ENCODE measurements around the gene GRAMD1B.
A peak's percentile ranks its signal among the peaks of the same experiment; 100 is the strongest.
"Not testable (repeated sequence)": the region's sequence is repeated elsewhere in the genome, so short reads cannot be mapped to it uniquely, and the experiment has no call there.

The GRAMD1B gene

DNA sequence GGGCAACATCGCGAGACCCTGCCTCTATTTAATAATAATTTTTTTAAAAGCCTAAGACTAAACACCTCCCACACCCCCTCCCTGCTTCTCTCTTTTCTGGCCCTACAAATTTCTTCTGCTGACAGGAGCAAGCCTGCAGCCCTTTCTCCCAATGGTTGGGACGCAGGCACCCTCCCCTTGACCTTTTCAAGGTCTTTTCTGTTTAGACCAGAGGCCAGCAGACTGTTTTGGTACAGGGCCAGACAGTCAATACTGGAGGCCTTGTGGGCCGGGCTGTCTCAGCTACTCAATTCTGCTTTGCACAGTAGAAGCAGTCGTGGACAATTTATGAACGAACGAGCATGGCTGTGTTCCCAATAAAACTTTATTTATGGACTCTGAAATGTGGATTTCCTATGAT is 132.1 kb downstream of the GRAMD1B start:
- DNase-seq (ENCODE audit: extremely low read depth in 1 of 2, low read depth in 1 of 2) = no peak

DNA sequence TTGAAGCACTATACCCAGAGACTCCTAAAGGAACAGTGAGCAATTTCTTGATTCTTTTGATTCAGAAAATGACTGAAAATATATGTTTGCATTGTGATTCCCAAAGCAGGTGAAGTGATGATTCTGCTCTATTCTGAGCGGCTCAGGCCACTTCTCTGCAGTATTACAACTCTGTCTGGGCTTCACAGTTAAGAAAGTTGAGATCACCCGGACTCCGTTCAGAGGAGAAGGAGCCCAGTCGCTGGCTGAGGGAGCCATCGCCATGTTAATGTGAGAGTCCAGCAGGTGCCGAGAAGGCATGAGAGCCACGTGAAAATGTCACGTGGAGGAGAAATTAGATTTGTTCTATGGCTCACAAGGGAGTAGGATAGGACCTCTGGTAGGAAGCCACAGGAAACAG is 132.8 kb downstream of the GRAMD1B start:
- no peak for DNase-seq (ENCODE audit: extremely low read depth in 1 of 2, low read depth in 1 of 2)

GRCh38 chr11:123564221-123564620 is 134.2 kb downstream of the GRAMD1B start:
- DNase-seq (ENCODE audit: extremely low read depth in 1 of 2, low read depth in 1 of 2) = no peak

DNA sequence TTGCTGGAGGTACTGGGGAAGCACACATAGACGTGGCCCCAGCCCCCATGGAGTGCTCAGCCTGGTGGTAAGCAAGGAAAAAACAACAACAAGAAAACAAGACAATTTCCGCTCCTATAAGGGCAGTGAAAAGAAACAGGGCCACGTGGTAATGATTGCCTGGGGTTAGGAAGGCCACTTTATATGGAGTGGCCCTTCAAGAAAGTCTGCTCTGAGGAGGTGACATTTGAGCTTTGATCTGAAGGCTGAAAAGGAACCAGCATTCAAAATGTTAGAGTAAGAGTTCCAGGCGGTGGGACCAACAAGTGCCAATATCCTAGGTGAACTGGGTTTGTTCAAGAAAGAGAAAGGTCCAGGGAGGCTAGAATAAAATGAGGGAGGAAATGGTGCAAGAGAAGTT is 136.8 kb downstream of the GRAMD1B start:
- DNase-seq (ENCODE audit: extremely low read depth in 1 of 2, low read depth in 1 of 2) = no peak

GRCh38 chr11:123567466-123567865 is 137.4 kb downstream of the GRAMD1B start:
- no peak for DNase-seq (ENCODE audit: extremely low read depth in 1 of 2, low read depth in 1 of 2)

DNA sequence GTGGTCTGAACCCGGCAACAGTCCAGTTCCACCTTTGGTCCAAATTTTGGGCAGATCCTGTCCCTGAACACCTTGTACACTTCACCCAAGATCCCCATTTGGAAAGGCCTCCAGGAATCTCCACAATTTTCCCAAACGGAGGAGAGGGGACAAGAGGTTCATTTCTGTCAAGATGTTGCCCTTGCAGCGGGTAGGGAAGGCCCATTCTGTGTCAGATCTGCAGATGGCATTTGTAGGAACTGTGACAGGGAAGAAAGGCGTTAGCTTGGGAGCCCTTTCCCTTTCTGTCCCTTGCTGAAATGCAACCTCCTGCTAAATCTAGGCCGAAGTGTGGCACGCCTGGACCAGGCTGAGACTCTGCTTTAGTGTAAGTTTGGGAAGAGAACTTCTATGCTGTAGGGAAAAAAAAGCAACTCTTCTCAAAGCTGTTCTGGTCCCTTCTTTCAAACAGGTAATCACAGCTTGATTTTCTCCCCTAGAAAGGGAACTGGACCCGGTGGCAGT is 138.3 kb downstream of the GRAMD1B start:
- DNase-seq (ENCODE audit: extremely low read depth in 1 of 2, low read depth in 1 of 2) = no peak

- no peak for DNase-seq (ENCODE audit: extremely low read depth in 1 of 2, low read depth in 1 of 2)
Observed at GRCh38 chr11:123569393-123569792, 139.3 kb downstream of the GRAMD1B start.

DNA sequence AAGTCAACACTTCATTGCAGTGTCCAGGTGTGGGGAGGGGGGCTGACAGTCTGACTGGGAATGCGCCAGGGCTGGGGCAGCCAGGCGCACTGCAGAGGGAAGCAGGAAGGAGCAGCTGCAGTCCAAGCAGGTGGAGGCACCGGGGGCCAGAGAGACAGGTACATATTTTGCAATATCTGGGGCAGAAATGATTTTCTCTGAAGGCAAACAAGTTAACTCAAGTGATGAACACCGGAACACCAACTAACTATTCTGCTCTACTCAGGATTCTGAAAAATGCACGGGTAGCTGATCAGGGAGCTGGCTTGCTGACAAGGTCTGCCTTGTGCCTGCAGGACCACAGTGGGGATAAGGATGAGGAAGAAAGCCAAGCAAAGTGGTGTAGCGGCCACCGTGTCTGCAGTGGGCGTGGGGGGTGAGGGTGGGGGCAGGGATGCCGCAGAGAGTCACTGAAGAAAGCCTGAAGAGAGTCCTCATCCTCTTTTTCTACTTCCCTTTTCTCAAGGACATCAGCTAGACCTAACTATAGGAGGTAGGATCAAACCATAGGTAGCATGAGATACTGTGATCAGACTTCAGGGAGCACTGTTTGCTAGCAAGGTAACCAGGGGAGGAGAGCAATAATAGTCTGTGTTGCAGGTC is 141.0 kb downstream of the GRAMD1B start:
- no peak for DNase-seq (ENCODE audit: extremely low read depth in 1 of 2, low read depth in 1 of 2)

- DNase-seq (ENCODE audit: extremely low read depth in 1 of 2, low read depth in 1 of 2) = not testable (repeated sequence)
Observed at GRCh38 chr11:123572791-123573190, 142.7 kb downstream of the GRAMD1B start.

DNA sequence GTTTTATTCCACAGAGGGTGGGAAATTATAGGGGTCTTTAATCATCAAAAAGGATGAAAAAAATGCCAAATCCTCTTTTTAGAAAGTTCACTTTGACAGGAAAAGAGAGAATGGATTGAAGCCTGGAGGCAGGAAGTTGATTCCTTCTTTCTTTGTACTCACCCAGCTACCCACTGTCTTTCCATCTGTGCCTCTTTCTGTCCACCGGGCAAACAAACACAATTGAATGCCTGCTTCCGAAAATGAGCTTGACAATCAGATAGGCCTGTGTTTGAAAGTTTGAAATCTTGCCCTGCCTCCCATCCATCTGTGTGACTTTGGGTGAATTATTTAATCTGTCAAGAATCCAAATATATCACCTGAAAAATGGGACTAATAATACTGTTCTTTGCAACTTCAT is 143.2 kb downstream of the GRAMD1B start:
- DNase-seq (ENCODE audit: extremely low read depth in 1 of 2, low read depth in 1 of 2) = no peak

- DNase-seq (ENCODE audit: extremely low read depth in 1 of 2, low read depth in 1 of 2) = no peak
Observed at GRCh38 chr11:123575441-123575840, 145.4 kb downstream of the GRAMD1B start.

GRCh38 chr11:123576082-123576481 is 146.0 kb downstream of the GRAMD1B start:
- DNase-seq (ENCODE audit: extremely low read depth in 1 of 2, low read depth in 1 of 2) = no peak

- DNase-seq (ENCODE audit: extremely low read depth in 1 of 2, low read depth in 1 of 2) = no peak
Observed at GRCh38 chr11:123576501-123576900, 146.4 kb downstream of the GRAMD1B start.

DNA sequence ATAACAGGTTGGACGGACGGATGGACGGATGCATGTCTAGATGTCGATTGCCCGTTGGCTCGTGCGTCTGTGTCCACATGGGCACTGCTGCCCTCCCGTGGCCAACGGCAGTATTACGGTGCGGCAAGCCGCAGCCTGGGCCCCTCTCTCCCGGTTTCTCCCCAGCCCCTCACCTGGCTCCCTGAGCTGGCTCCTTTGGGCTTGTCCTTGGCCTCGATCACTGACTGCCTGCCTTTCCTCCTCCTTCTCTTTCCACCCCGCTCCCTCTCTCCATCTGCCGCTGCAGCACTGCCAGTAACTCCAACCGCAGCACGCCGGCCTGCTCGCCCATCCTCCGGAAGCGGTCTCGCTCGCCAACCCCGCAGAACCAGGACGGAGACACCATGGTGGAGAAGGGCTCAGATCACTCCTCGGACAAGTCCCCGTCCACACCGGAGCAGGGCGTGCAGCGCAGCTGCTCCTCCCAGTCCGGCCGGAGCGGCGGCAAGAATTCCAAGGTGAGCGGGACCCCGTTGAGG is 147.1 kb downstream of the GRAMD1B start:
- peak; percentile 21 to 48 for DNase-seq (ENCODE audit: extremely low read depth in 1 of 2, low read depth in 1 of 2)

- DNase-seq (ENCODE audit: extremely low read depth in 1 of 2, low read depth in 1 of 2) = no peak
Observed at GRCh38 chr11:123578778-123579481, 148.9 kb downstream of the GRAMD1B start.

- no peak for DNase-seq (ENCODE audit: extremely low read depth in 1 of 2, low read depth in 1 of 2)
Observed at GRCh38 chr11:123579482-123579812, 149.4 kb downstream of the GRAMD1B start.

DNA sequence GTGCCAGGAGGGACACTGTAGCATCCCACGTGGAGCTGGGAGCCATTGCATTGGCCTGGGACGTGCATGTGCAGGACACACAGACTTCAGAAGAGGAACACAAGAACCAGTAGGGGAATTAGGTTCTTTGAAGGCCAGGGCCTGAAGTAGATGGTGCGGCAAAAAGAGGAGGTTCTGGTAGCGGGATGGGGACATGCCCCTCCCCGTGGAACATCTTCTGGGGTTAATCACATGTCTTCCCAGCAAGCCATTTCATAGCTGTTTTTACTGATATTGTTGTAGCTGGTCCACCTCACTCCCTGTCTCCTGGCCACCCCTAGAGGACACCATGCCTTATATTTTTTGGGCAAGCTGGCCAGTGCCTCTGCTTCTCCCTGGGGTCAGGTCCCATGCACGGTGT is 150.1 kb downstream of the GRAMD1B start:
- no peak for DNase-seq (ENCODE audit: extremely low read depth in 1 of 2, low read depth in 1 of 2)

DNA sequence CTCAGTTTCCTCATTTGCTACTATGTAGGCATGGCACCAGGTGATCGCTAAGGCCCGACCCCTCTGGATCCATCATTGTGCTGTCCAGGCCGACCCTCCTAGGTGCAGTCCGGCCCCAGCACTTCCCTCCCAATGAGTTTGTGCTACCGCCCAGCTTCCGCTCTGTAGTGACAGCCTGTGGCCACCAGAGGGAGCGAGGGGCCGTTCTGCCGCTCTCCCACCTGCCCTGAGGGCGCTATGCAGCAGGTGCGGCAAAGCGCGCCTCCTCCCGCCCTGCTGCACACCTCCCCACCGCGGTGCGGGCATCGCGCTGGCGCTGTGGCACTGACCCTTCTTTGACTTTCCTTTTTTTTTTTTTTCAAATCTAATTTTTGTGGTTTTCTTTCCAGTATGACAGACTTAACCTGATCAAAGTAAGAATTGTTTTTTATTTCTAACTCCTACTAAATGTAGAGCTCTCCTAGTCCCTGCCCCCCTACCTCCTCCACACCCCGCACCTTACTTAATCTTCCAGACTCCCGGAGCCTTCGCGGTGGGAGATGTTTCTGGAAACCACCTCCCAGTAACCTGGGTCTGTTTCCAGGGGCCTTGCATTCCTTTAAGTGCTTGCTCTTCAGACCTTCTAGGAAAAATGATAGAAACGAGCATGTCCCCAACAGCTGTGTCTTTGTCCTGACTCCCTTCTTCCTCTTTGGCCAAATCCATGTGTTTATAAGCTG is 150.6 kb downstream of the GRAMD1B start:
- DNase-seq (ENCODE audit: extremely low read depth in 1 of 2, low read depth in 1 of 2) = peak; percentile 19 to 35

GRCh38 chr11:123581651-123582399 is 151.8 kb downstream of the GRAMD1B start:
- no peak for DNase-seq (ENCODE audit: extremely low read depth in 1 of 2, low read depth in 1 of 2)

DNA sequence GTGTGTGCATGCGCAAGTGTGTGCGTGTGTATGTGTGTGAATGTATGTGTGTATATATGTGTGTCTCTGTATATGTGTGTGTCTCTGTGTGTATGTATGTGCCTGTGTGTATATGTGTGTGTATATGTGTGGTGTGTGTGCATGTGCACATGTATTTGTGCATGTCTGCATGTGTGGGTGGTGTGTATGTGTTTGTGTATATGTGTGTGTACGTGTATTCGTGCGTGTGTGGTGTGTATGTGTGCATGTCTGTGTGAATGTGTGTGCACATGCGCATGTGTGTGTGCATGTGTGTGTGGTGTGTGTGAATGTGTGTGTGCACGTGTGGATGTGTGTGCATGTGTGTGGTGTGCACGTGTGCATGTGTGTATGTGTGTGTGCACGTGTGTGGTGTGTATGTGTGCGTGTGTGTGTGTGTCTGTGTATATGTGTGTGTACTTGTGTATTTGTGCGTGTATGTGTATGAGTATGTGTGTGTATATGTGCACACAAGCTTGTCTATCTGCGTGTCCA is 153.0 kb downstream of the GRAMD1B start:
- DNase-seq (ENCODE audit: extremely low read depth in 1 of 2, low read depth in 1 of 2) = no peak

- DNase-seq (ENCODE audit: extremely low read depth in 1 of 2, low read depth in 1 of 2) = no peak
Observed at GRCh38 chr11:123584186-123584585, 154.1 kb downstream of the GRAMD1B start.

Data from activated CD8-positive, alpha-beta memory T cell treated with anti-CD3 and anti-CD28 coated beads for 1 hour (primary cell).